ENCODE data around the gene STRA6.

Gene STRA6

DNA sequence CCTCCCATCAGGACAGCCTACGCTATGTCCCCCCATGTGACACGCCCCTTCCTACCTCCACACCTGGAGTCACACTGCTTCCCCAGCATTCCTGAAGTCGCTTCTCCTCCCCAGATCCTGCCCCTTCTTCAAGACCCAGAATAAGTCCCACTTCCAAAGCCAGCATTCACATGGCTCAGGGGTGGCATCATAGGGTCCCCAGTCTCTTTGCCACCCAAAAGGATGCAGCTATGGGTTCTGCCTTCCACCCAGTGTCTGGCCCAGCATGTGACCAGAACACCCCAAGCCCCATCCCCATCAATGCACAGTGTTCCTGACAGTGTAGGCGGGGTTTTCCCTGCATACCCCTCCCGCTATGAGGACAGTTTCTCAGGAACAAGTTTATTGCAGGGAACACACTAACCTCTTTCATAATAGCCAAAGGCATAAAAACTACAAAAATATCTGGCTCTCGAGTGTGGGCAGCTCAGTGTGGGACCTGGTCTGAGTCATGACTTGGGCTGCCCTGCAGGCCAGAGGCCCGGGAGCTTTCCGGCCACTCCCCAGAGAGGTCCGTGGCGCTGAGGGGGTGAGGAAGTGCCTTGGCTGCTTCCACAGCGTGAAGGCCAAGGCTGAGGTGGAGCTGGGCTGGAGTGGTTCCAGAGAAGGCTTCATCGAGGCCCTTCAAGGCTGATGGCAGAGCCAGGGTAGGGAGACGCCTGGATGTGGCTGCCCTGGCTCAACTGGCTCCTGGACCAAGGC lies 23.3 kb downstream of the STRA6 start:
- Histone ChIP-seq H3K4me3 (ENCODE audit: low read length in 2 of 2) (peak overlapping the region in 1 of 2 donors; percentile 14), H4K91ac (ENCODE audit: low read depth, low read length, poor library complexity) (no peak overlapping the region), H2BK15ac (ENCODE audit: low read length) (peak overlapping the region; percentile 25), H3K23ac (ENCODE audit: low read depth, low read length, poor library complexity) (peak overlapping the region; percentile 89), H3K27me3 (ENCODE audit: control insufficient read depth in 3 of 3, insufficient read depth in 3 of 3, low read depth in 1 of 3, low read length in 3 of 3) (no peaks in the 10 kb centered on the region), H4K8ac (ENCODE audit: low read depth, low read length) (no peak overlapping the region), H3K36me3 (replicated peaks in 1 of 2; ENCODE audit: control insufficient read depth in 2 of 2, insufficient read depth in 2 of 2, low read length in 2 of 2) (peaks cover 0 to 47% of the 10 kb centered on the region in 2 donors), H3K79me1 (ENCODE audit: low read depth, low read length) (no peaks in the 10 kb centered on the region), H2BK5ac (ENCODE audit: low read length) (peak overlapping the region; percentile 31), H3K4me1 (ENCODE audit: control insufficient read depth in 2 of 2, insufficient read depth in 1 of 2, low read depth in 1 of 2, low read length in 2 of 2) (peaks cover 9 to 22% of the 10 kb centered on the region in 2 donors), H3K4ac (ENCODE audit: low read length) (no peak overlapping the region), H3K9ac (ENCODE audit: low read depth, low read length, poor library complexity) (no peak overlapping the region), H2BK12ac (ENCODE audit: low read length) (peak overlapping the region; percentile 98), H3K14ac (ENCODE audit: low read length) (no peak overlapping the region), H2BK120ac (ENCODE audit: low read depth, low read length) (no peak overlapping the region), H2AK5ac (ENCODE audit: low read depth, low read length) (peak overlapping the region; percentile 82), H3K4me2 (ENCODE audit: insufficient read depth, low read length, poor library complexity, severe bottlenecking) (no peak overlapping the region), H3K9me3 (replicated peaks in 1 of 2; ENCODE audit: control insufficient read depth in 2 of 2, insufficient read depth in 1 of 2, low read depth in 1 of 2, low read length in 2 of 2) (no peaks in the 10 kb centered on the region), H3K18ac (ENCODE audit: low read length) (peak overlapping the region; percentile 32), H2AFZ (ENCODE audit: low read length) (no peak overlapping the region), H3K27ac (replicated peaks; ENCODE audit: low read length) (no peak overlapping the region)
- WGBS, 2 donors (ENCODE audit: extremely low coverage in 2 of 2, insufficient read length in 2 of 2, insufficient replicate concordance in 1 of 2) = no CpG with 5 or more reads among the region's 13 CpGs
- DNase-seq (ENCODE audit: low spot score) = no peak

DNA sequence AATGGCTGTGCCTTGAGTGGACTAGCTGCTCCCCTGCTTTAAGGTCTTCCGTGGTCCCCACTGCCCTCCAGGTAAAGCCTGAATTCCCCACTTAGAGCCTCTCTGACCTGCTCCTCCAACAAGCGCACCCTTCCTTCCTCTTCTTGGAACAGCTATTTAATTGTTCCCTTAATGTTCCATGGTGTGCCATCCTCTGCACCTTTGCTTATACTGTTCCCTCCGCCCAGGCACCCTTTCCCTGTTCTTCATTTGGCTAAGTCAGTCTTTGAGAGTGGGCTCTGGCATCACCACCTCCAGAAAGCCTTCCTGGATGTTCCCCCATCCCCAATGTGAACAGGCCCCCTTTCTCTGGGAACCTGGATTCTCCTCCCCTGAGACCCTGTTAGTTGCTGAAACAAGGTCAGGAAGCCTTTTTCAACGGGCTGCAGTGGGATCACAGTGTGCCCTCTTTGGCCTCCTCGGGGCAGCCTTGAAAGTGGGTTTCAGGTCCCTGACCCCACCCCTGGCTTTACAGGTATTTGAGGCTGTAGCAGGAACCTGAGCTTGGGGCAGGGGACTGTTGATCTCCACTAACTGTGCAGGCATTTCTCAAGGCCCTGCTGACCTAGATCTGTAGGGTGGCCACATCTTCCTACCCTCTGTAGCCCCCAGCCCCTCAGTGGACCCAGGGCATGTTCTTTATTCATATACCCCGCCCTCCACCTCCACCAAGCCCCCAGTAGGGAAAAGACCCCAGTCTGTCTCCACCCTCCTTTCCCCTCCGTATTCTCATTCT lies 24.1 kb downstream of the STRA6 start:
- Histone ChIP-seq H3K14ac (ENCODE audit: low read length) (no peak overlapping the region), H4K91ac (ENCODE audit: low read depth, low read length, poor library complexity) (no peak overlapping the region), H4K8ac (ENCODE audit: low read depth, low read length) (no peak overlapping the region), H3K4ac (ENCODE audit: low read length) (no peak overlapping the region), H3K27ac (replicated peaks; ENCODE audit: low read length) (no peak overlapping the region), H2AK5ac (ENCODE audit: low read depth, low read length) (peak overlapping the region; percentile 38), H3K4me1 (ENCODE audit: control insufficient read depth in 2 of 2, insufficient read depth in 1 of 2, low read depth in 1 of 2, low read length in 2 of 2) (peaks cover 15 to 28% of the 10 kb centered on the region in 2 donors), H2BK5ac (ENCODE audit: low read length) (no peak overlapping the region), H2BK15ac (ENCODE audit: low read length) (peak overlapping the region; percentile 25), H3K9me3 (replicated peaks in 1 of 2; ENCODE audit: control insufficient read depth in 2 of 2, insufficient read depth in 1 of 2, low read depth in 1 of 2, low read length in 2 of 2) (no peaks in the 10 kb centered on the region), H3K27me3 (ENCODE audit: control insufficient read depth in 3 of 3, insufficient read depth in 3 of 3, low read depth in 1 of 3, low read length in 3 of 3) (no peaks in the 10 kb centered on the region), H3K4me3 (ENCODE audit: low read length in 2 of 2) (no peak overlapping the region), H3K18ac (ENCODE audit: low read length) (no peak overlapping the region), H3K79me1 (ENCODE audit: low read depth, low read length) (no peaks in the 10 kb centered on the region), H3K4me2 (ENCODE audit: insufficient read depth, low read length, poor library complexity, severe bottlenecking) (no peak overlapping the region), H3K23ac (ENCODE audit: low read depth, low read length, poor library complexity) (no peak overlapping the region), H3K9ac (ENCODE audit: low read depth, low read length, poor library complexity) (no peak overlapping the region), H2AFZ (ENCODE audit: low read length) (no peak overlapping the region), H2BK12ac (ENCODE audit: low read length) (no peak overlapping the region), H3K36me3 (replicated peaks in 1 of 2; ENCODE audit: control insufficient read depth in 2 of 2, insufficient read depth in 2 of 2, low read length in 2 of 2) (peaks cover 0 to 45% of the 10 kb centered on the region in 2 donors), H2BK120ac (ENCODE audit: low read depth, low read length) (peak overlapping the region; percentile 39)
- no peak for DNase-seq (ENCODE audit: low spot score)
- no CpG with 5 or more reads among the region's 7 CpGs for WGBS, 2 donors (ENCODE audit: extremely low coverage in 2 of 2, insufficient read length in 2 of 2, insufficient replicate concordance in 1 of 2)

DNA sequence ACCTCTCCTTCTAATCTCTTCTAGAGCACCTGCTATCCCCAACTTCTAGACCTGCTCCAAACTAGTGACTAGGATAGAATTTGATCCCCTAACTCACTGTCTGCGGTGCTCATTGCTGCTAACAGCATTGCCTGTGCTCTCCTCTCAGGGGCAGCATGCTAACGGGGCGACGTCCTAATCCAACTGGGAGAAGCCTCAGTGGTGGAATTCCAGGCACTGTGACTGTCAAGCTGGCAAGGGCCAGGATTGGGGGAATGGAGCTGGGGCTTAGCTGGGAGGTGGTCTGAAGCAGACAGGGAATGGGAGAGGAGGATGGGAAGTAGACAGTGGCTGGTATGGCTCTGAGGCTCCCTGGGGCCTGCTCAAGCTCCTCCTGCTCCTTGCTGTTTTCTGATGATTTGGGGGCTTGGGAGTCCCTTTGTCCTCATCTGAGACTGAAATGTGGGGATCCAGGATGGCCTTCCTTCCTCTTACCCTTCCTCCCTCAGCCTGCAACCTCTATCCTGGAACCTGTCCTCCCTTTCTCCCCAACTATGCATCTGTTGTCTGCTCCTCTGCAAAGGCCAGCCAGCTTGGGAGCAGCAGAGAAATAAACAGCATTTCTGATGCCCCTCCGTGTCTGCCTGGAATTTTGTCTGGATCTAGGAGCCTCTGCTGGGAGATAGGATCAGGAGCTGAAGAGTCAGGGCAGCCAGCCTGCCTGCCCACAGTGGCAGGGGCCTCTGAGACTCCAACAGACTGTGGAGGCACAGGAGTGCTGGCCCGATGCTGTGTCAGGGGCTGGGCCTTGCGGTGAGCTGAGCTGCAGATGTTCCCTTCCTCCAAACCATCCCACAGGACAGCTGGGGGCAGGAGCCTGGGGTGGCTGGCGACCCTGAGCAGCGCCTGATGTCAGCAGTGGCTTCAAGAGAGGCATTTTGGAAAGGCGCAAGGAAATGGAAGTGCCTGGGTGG lies 26.0 kb downstream of the STRA6 start:
- H3K9me3 ChIP-seq (replicated peaks in 1 of 2; ENCODE audit: control insufficient read depth in 2 of 2, insufficient read depth in 1 of 2, low read depth in 1 of 2, low read length in 2 of 2) = no peaks in the 10 kb centered on the region
- H4K8ac ChIP-seq (ENCODE audit: low read depth, low read length) = no peak overlapping the region
- H3K4me1 ChIP-seq (ENCODE audit: control insufficient read depth in 2 of 2, insufficient read depth in 1 of 2, low read depth in 1 of 2, low read length in 2 of 2) = peaks cover 23 to 40% of the 10 kb centered on the region in 2 donors
- DNase-seq (ENCODE audit: low spot score) = no peak
- no peak overlapping the region for H3K4me2 ChIP-seq (ENCODE audit: insufficient read depth, low read length, poor library complexity, severe bottlenecking)
- no peak overlapping the region for H2AFZ ChIP-seq (ENCODE audit: low read length)
- H2BK120ac ChIP-seq (ENCODE audit: low read depth, low read length) = peak overlapping the region; percentile 7
- H3K18ac ChIP-seq (ENCODE audit: low read length) = peak overlapping the region; percentile 86
- H3K4ac ChIP-seq (ENCODE audit: low read length) = no peak overlapping the region
- H2BK5ac ChIP-seq (ENCODE audit: low read length) = no peak overlapping the region
- H3K9ac ChIP-seq (ENCODE audit: low read depth, low read length, poor library complexity) = no peak overlapping the region
- H2BK15ac ChIP-seq (ENCODE audit: low read length) = no peak overlapping the region
- no peak overlapping the region for H3K4me3 ChIP-seq (ENCODE audit: low read length in 2 of 2)
- H3K79me1 ChIP-seq (ENCODE audit: low read depth, low read length) = no peaks in the 10 kb centered on the region
- no peak overlapping the region for H3K27ac ChIP-seq (replicated peaks; ENCODE audit: low read length)
- peaks cover 0 to 26% of the 10 kb centered on the region in 2 donors for H3K36me3 ChIP-seq (replicated peaks in 1 of 2; ENCODE audit: control insufficient read depth in 2 of 2, insufficient read depth in 2 of 2, low read length in 2 of 2)
- no peak overlapping the region for H2BK12ac ChIP-seq (ENCODE audit: low read length)
- WGBS, 2 donors (ENCODE audit: extremely low coverage in 2 of 2, insufficient read length in 2 of 2, insufficient replicate concordance in 1 of 2) = no CpG with 5 or more reads among the region's 10 CpGs
- H2AK5ac ChIP-seq (ENCODE audit: low read depth, low read length) = peak overlapping the region; percentile 49
- H3K23ac ChIP-seq (ENCODE audit: low read depth, low read length, poor library complexity) = no peak overlapping the region
- no peak overlapping the region for H4K91ac ChIP-seq (ENCODE audit: low read depth, low read length, poor library complexity)
- H3K27me3 ChIP-seq (ENCODE audit: control insufficient read depth in 3 of 3, insufficient read depth in 3 of 3, low read depth in 1 of 3, low read length in 3 of 3) = no peaks in the 10 kb centered on the region
- H3K14ac ChIP-seq (ENCODE audit: low read length) = no peak overlapping the region

Data from neuronal stem cell (in vitro differentiated cells).